Urothelium cell line (cell line): ENCODE data around the gene GPR17.

Source experiments
- DNase-seq: peaks from one replicate; pipeline ENCODE4 v3.0.0; 2011; ENCODE audit warnings: low spot score, mixed read lengths
- FAIRE-seq: peaks from 2 replicates; lab custom pipeline; 2011; peaks lifted over from hg19 to GRCh38; lab: Jason Lieb, UNC

The GPR17 gene

GRCh38 chr2:127683056-127683455 lies 37.1 kb downstream of the GPR17 start:
- no peak for DNase-seq
- no peak for FAIRE-seq

GRCh38 chr2:127683757-127684156 lies 37.8 kb downstream of the GPR17 start:
- FAIRE-seq (peak; percentile 46), DNase-seq (no peak)

GRCh38 chr2:127685410-127686080 lies 39.6 kb downstream of the GPR17 start:
- DNase-seq (no peak), FAIRE-seq (no peak)

GRCh38 chr2:127688405-127688804 lies 42.5 kb downstream of the GPR17 start:
- FAIRE-seq (no peak), DNase-seq (no peak)

- FAIRE-seq (no peak), DNase-seq (no peak)
These were observed 44.7 kb downstream of the GPR17 start for GRCh38 chr2:127690696-127691095.

GRCh38 chr2:127694986-127695385 lies 49.0 kb downstream of the GPR17 start:
- DNase-seq (no peak), FAIRE-seq (no peak)

GRCh38 chr2:127695491-127696472 lies 49.8 kb downstream of the GPR17 start:
- FAIRE-seq = no peak
- DNase-seq = peak; percentile 33

- DNase-seq = no peak
These were observed 51.7 kb downstream of the GPR17 start for GRCh38 chr2:127697482-127698180.

GRCh38 chr2:127698553-127699355 lies 52.8 kb downstream of the GPR17 start:
- FAIRE-seq (no peak), DNase-seq (no peak)

More at GRCh38 chr2:127697482-127698180, 51.7 kb downstream of the GPR17 start:
- no peak for FAIRE-seq

- peak; percentile 79 for FAIRE-seq
- DNase-seq = peak; percentile 65
These were observed 54.7 kb downstream of the GPR17 start for GRCh38 chr2:127700527-127701192.

GRCh38 chr2:127701193-127701650 lies 55.3 kb downstream of the GPR17 start, which contains the start of gene SFT2D3:
Gene SFT2D3 (plus strand): TSS chr2:127701497. CDS start chr2:127701529, 32 bp downstream.
- FAIRE-seq (peak; percentile 76), DNase-seq (peak; percentile 99)

- FAIRE-seq (peak; percentile 88), DNase-seq (peak; percentile 88)
These were observed 55.9 kb downstream of the GPR17 start for GRCh38 chr2:127701651-127702394.
